Measurements from ENCODE around the gene ABLIM2. TPM values are rescaled to one million over a fixed set of nuclear protein-coding genes. Genes with fewer than 3 reads are reported as not detected.

Gene ABLIM2
- total and polyA plus RNA-seq, 2 experiments from 2014 or later = 1.5 to 4.3 TPM

DNA sequence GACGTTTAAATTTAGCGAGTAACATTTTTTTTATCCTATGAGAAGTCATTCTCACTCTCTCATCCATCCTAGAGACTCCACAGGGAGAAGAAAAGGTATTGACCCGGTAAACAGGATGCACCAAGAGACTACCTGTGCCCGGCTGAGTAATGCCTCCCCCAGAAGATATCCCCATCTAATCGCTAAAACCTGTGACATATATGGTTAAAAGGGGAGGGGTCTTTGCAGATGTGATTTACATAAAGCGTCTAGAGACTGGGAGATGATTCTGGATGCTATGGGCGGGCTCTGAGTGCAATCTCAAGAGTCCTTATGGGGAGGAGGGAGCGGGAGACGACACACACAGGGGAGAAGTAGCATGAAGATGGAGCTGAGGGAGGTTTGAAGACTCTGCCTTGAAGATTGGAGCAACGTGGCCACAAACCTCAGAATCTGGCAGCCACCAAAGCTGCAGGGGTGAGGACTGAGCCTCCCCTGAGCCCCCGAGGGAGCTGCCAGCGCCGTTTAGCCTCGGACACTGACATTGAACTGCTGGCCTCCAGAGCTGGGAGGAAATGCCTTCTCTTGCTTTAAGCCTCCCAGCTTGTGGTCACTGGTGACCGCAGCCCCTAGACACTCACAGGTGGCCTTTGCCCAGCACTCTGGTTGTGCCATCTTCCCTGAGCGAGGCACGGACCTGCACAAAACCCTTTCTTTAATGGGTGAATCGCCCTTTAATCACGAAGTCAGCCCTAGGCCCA is 11.2 kb downstream of the ABLIM2 start (continued):
- TF ChIP-seq, protein P1, sequence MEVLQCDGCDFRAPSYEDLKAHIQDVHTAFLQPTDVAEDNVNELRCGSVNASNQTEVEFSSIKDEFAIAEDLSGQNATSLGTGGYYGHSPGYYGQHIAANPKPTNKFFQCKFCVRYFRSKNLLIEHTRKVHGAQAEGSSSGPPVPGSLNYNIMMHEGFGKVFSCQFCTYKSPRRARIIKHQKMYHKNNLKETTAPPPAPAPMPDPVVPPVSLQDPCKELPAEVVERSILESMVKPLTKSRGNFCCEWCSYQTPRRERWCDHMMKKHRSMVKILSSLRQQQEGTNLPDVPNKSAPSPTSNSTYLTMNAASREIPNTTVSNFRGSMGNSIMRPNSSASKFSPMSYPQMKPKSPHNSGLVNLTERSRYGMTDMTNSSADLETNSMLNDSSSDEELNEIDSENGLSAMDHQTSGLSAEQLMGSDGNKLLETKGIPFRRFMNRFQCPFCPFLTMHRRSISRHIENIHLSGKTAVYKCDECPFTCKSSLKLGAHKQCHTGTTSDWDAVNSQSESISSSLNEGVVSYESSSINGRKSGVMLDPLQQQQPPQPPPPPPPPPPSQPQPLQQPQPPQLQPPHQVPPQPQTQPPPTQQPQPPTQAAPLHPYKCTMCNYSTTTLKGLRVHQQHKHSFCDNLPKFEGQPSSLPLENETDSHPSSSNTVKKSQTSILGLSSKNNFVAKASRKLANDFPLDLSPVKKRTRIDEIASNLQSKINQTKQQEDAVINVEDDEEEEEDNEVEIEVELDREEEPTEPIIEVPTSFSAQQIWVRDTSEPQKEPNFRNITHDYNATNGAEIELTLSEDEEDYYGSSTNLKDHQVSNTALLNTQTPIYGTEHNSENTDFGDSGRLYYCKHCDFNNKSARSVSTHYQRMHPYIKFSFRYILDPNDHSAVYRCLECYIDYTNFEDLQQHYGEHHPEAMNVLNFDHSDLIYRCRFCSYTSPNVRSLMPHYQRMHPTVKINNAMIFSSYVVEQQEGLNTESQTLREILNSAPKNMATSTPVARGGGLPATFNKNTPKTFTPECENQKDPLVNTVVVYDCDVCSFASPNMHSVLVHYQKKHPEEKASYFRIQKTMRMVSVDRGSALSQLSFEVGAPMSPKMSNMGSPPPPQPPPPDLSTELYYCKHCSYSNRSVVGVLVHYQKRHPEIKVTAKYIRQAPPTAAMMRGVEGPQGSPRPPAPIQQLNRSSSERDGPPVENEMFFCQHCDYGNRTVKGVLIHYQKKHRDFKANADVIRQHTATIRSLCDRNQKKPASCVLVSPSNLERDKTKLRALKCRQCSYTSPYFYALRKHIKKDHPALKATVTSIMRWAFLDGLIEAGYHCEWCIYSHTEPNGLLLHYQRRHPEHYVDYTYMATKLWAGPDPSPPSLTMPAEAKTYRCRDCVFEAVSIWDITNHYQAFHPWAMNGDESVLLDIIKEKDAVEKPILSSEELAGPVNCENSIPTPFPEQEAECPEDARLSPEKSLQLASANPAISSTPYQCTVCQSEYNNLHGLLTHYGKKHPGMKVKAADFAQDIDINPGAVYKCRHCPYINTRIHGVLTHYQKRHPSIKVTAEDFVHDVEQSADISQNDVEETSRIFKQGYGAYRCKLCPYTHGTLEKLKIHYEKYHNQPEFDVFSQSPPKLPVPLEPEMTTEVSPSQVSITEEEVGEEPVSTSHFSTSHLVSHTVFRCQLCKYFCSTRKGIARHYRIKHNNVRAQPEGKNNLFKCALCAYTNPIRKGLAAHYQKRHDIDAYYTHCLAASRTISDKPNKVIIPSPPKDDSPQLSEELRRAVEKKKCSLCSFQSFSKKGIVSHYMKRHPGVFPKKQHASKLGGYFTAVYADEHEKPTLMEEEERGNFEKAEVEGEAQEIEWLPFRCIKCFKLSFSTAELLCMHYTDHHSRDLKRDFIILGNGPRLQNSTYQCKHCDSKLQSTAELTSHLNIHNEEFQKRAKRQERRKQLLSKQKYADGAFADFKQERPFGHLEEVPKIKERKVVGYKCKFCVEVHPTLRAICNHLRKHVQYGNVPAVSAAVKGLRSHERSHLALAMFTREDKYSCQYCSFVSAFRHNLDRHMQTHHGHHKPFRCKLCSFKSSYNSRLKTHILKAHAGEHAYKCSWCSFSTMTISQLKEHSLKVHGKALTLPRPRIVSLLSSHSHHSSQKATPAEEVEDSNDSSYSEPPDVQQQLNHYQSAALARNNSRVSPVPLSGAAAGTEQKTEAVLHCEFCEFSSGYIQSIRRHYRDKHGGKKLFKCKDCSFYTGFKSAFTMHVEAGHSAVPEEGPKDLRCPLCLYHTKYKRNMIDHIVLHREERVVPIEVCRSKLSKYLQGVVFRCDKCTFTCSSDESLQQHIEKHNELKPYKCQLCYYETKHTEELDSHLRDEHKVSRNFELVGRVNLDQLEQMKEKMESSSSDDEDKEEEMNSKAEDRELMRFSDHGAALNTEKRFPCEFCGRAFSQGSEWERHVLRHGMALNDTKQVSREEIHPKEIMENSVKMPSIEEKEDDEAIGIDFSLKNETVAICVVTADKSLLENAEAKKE (CRISPR knock-in tag; IDR thresholded peaks at IDR 0.05) = no peak
- TF ChIP-seq ZNF114 (CRISPR knock-in tag; IDR thresholded peaks at IDR 0.05) (no peak), EZH2 (IDR thresholded peaks at IDR 0.05; ENCODE audit: low read depth, unreplicated experiment) (no peak), POLR2AphosphoS5 (IDR thresholded peaks at IDR 0.05; ENCODE audit: low read depth) (no peak), CREB1 (CRISPR knock-in tag; IDR thresholded peaks at IDR 0.05; ENCODE audit: low read depth) (no peak), ZNF331 (CRISPR knock-in tag; IDR thresholded peaks at IDR 0.05; ENCODE audit: low read depth) (no peak)
- TF ChIP-seq, protein P2, sequence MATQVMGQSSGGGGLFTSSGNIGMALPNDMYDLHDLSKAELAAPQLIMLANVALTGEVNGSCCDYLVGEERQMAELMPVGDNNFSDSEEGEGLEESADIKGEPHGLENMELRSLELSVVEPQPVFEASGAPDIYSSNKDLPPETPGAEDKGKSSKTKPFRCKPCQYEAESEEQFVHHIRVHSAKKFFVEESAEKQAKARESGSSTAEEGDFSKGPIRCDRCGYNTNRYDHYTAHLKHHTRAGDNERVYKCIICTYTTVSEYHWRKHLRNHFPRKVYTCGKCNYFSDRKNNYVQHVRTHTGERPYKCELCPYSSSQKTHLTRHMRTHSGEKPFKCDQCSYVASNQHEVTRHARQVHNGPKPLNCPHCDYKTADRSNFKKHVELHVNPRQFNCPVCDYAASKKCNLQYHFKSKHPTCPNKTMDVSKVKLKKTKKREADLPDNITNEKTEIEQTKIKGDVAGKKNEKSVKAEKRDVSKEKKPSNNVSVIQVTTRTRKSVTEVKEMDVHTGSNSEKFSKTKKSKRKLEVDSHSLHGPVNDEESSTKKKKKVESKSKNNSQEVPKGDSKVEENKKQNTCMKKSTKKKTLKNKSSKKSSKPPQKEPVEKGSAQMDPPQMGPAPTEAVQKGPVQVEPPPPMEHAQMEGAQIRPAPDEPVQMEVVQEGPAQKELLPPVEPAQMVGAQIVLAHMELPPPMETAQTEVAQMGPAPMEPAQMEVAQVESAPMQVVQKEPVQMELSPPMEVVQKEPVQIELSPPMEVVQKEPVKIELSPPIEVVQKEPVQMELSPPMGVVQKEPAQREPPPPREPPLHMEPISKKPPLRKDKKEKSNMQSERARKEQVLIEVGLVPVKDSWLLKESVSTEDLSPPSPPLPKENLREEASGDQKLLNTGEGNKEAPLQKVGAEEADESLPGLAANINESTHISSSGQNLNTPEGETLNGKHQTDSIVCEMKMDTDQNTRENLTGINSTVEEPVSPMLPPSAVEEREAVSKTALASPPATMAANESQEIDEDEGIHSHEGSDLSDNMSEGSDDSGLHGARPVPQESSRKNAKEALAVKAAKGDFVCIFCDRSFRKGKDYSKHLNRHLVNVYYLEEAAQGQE (IDR thresholded peaks at IDR 0.05; ENCODE audit: unreplicated experiment) = no peak
- TF ChIP-seq, protein P3, sequence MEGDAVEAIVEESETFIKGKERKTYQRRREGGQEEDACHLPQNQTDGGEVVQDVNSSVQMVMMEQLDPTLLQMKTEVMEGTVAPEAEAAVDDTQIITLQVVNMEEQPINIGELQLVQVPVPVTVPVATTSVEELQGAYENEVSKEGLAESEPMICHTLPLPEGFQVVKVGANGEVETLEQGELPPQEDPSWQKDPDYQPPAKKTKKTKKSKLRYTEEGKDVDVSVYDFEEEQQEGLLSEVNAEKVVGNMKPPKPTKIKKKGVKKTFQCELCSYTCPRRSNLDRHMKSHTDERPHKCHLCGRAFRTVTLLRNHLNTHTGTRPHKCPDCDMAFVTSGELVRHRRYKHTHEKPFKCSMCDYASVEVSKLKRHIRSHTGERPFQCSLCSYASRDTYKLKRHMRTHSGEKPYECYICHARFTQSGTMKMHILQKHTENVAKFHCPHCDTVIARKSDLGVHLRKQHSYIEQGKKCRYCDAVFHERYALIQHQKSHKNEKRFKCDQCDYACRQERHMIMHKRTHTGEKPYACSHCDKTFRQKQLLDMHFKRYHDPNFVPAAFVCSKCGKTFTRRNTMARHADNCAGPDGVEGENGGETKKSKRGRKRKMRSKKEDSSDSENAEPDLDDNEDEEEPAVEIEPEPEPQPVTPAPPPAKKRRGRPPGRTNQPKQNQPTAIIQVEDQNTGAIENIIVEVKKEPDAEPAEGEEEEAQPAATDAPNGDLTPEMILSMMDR (conservative IDR thresholded peaks at IDR 0.05; ENCODE audit: low read depth in 2 of 2) = no peak
